Trophoblast cell (in vitro differentiated cells and primary cell): ENCODE results near the gene CAMK2A.

ENCODE experiments used
- DNase-seq, 2 donors: peaks; one replicate each; pipeline ENCODE4 v3.0.0-alpha.2; 2016
- H2AFZ ChIP-seq: 2 replicates; pipeline ENCODE4 v1.6.1; 2013; ENCODE audit warnings: low read length, moderate library complexity, mild to moderate bottlenecking; ENCODE audit not compliant: insufficient read depth, poor library complexity
- H2AK5ac ChIP-seq: 2 replicates; pipeline ENCODE4 v1.6.1; 2013; ENCODE audit warnings: mild to moderate bottlenecking, low read length
- H2BK120ac ChIP-seq: 2 replicates; pipeline ENCODE4 v1.6.1; 2013; ENCODE audit warnings: low read length, mild to moderate bottlenecking, moderate library complexity; ENCODE audit not compliant: insufficient read depth, poor library complexity
- H2BK12ac ChIP-seq: 2 replicates; pipeline ENCODE4 v1.6.1; 2013; ENCODE audit warnings: mild to moderate bottlenecking, low read length, moderate library complexity
- H2BK5ac ChIP-seq: 2 replicates; pipeline ENCODE4 v1.6.1; 2013; ENCODE audit warnings: low read length, low read depth, moderate library complexity, mild to moderate bottlenecking; ENCODE audit not compliant: poor library complexity
- H3K14ac ChIP-seq: 2 replicates; pipeline ENCODE4 v1.6.1; 2013; ENCODE audit warnings: mild to moderate bottlenecking, low read length
- H3K18ac ChIP-seq: 2 replicates; pipeline ENCODE4 v1.6.1; 2013; ENCODE audit warnings: mild to moderate bottlenecking, low read length
- H3K23ac ChIP-seq: 2 replicates; pipeline ENCODE4 v1.6.1; 2013; ENCODE audit warnings: low read length
- H3K27ac ChIP-seq: 2 replicates; pipeline ENCODE4 v1.5.1; 2013; ENCODE audit warnings: low read depth, mild to moderate bottlenecking, inconsistent platforms, low read length, moderate library complexity
- H3K27me3 ChIP-seq: 2 replicates; pipeline ENCODE4 v1.6.1; 2013; ENCODE audit warnings: inconsistent platforms, mild to moderate bottlenecking, low read length, moderate library complexity; ENCODE audit not compliant: insufficient read depth
- H3K36me3 ChIP-seq, 2 experiments: 1 replicate in 1 of 2; 2 replicates in 1 of 2; pipeline ENCODE4 v1.6.1; 2013; ENCODE audit warnings: low read length in 2 of 2, mild to moderate bottlenecking in 2 of 2, moderate library complexity in 1 of 2; ENCODE audit not compliant: insufficient read depth in 2 of 2, control insufficient read depth in 1 of 2
- H3K4ac ChIP-seq: 2 replicates; pipeline ENCODE4 v1.6.1; 2013; ENCODE audit warnings: low read depth, mild to moderate bottlenecking, low read length, moderate library complexity
- H3K4me1 ChIP-seq, 2 experiments: 1 replicate in 1 of 2; 2 replicates in 1 of 2; pipeline ENCODE4 v1.6.1; 2013; ENCODE audit warnings: low read length in 2 of 2, mild to moderate bottlenecking in 2 of 2, moderate library complexity in 1 of 2; ENCODE audit not compliant: insufficient read depth in 2 of 2, control insufficient read depth in 1 of 2
- H3K4me2 ChIP-seq: 2 replicates; pipeline ENCODE4 v1.6.1; 2013; ENCODE audit warnings: inconsistent platforms, mild to moderate bottlenecking, low read length, moderate library complexity
- H3K4me3 ChIP-seq: 2 replicates; pipeline ENCODE4 v1.5.1; 2013; ENCODE audit warnings: mild to moderate bottlenecking, low read depth, low read length, inconsistent platforms
- H3K79me1 ChIP-seq: one replicate; pipeline ENCODE4 v1.6.1; 2013; ENCODE audit warnings: low read length
- H3K79me2 ChIP-seq: 2 replicates; pipeline ENCODE4 v1.6.1; 2013; ENCODE audit warnings: low read length, mild to moderate bottlenecking; ENCODE audit not compliant: control insufficient read depth, insufficient read depth, poor library complexity
- H3K9ac ChIP-seq: 2 replicates; pipeline ENCODE4 v1.6.1; 2013; ENCODE audit warnings: mild to moderate bottlenecking, low read length
- H3K9me3 ChIP-seq: 2 replicates; pipeline ENCODE4 v1.6.1; 2013; ENCODE audit warnings: low read depth, mild to moderate bottlenecking, control low read depth, inconsistent platforms, low read length; ENCODE audit not compliant: insufficient read depth
- H4K12ac ChIP-seq: 2 replicates; pipeline ENCODE4 v1.6.1; 2013; ENCODE audit warnings: low read depth, mild to moderate bottlenecking, low read length, moderate library complexity
- H4K8ac ChIP-seq: 2 replicates; pipeline ENCODE4 v1.6.1; 2013; ENCODE audit warnings: low read depth, mild to moderate bottlenecking, low read length, moderate library complexity
- H4K91ac ChIP-seq: one replicate; pipeline ENCODE4 v1.6.1; 2013; ENCODE audit warnings: low read depth, mild to moderate bottlenecking, low read length, moderate library complexity
- WGBS: extraction: QIAGEN DNeasy Blood & Tissue Kit; methylation state at CpG from one replicate; pipeline ENCODE4 v1.1.7; 2013; ENCODE audit warnings: missing lambda C conversion rate; ENCODE audit not compliant: insufficient read length, insufficient coverage; ENCODE audit errors: extremely low coverage; 5-methylcytosine and 5-hydroxymethylcytosine counted together

The CAMK2A gene

DNA sequence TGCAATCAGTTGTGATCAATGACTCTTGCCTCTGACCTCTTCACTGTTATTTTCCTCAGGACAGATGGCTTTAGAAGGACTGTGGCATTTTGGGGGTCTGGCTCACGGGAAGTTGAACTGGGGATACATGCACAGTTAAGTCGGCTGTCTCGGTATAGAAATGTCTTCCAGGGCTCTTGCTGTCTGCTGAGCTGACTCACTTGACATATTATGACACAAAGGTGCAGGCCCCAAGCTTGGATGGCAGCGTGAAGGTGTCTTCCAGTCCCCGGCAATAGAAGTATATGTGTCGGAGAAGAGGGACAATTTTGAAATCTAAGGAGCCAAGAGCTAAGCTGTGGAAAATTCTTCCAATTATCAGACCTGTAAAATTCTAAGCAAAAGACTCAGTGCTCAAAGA lies 22.9 kb upstream of the CAMK2A start:
- Histone ChIP-seq H2AFZ (no peak overlapping the region), H3K36me3 (no peaks in the 10 kb centered on the region), H3K4me1 (peaks cover 4 to 19% of the 10 kb centered on the region in 2 experiments), H3K4me2 (no peak overlapping the region), H3K27ac (no peak overlapping the region), H3K79me2 (no peaks in the 10 kb centered on the region), H3K14ac (no peak overlapping the region), H4K12ac (no peak overlapping the region), H2BK120ac (no peak overlapping the region), H4K8ac (no peak overlapping the region), H3K79me1 (peaks cover 12% of the 10 kb centered on the region), H3K4ac (no peak overlapping the region), H3K18ac (no peak overlapping the region), H3K23ac (no peak overlapping the region), H4K91ac (no peak overlapping the region), H2AK5ac (peak overlapping the region; percentile 79), H3K9me3 (peaks cover 2% of the 10 kb centered on the region), H3K4me3 (no peak overlapping the region), H2BK12ac (no peak overlapping the region), H2BK5ac (no peak overlapping the region), H3K9ac (no peak overlapping the region), H3K27me3 (no peaks in the 10 kb centered on the region)
- WGBS = no CpG with 5 or more reads among the region's 6 CpGs
- no peak for DNase-seq

GRCh38 chr5:150311015-150311692 lies 21.6 kb upstream of the CAMK2A start:
- DNase-seq = no peak
- Histone ChIP-seq H4K91ac (peak overlapping the region; percentile 50), H3K23ac (no peak overlapping the region), H3K27me3 (no peaks in the 10 kb centered on the region), H3K4ac (no peak overlapping the region), H3K79me2 (no peaks in the 10 kb centered on the region), H3K9me3 (peaks cover 2% of the 10 kb centered on the region), H3K18ac (no peak overlapping the region), H4K8ac (peak overlapping the region; percentile 9), H2AFZ (no peak overlapping the region), H2BK5ac (peak overlapping the region; percentile 21), H3K4me1 (peaks cover 0 to 12% of the 10 kb centered on the region in 2 experiments), H4K12ac (no peak overlapping the region), H3K9ac (no peak overlapping the region), H2AK5ac (no peak overlapping the region), H3K4me3 (no peak overlapping the region), H3K4me2 (no peak overlapping the region), H3K36me3 (no peaks in the 10 kb centered on the region), H3K14ac (no peak overlapping the region), H3K79me1 (peaks cover 9% of the 10 kb centered on the region), H2BK120ac (no peak overlapping the region), H2BK12ac (peak overlapping the region; percentile 72), H3K27ac (no peak overlapping the region)
- no CpG with 5 or more reads among the region's 7 CpGs for WGBS

DNA sequence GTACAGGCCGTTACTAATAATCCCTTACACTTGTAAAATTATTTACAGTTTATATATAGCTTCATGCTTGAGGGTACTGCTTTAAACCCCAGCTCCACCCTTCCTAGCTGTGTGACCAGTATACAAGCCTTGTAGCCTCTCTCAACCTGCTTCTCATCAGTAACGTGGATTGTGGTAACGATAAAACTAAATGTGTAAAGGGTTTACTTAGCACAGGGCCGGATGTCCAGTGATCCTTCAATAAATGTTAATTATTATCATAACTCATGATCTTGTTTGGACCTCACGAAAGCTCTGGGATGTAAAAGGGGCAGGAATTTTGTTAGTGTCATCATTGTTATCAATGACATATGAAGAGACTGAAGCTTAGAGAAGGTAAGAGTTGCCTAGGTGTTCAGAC lies 20.7 kb upstream of the CAMK2A start:
- Histone ChIP-seq H2BK120ac (no peak overlapping the region), H3K36me3 (no peaks in the 10 kb centered on the region), H4K91ac (no peak overlapping the region), H2AFZ (no peak overlapping the region), H3K4ac (no peak overlapping the region), H3K4me3 (no peak overlapping the region), H3K18ac (no peak overlapping the region), H2AK5ac (no peak overlapping the region), H4K8ac (no peak overlapping the region), H3K9me3 (peaks cover 2% of the 10 kb centered on the region), H3K9ac (no peak overlapping the region), H3K79me1 (peaks cover 9% of the 10 kb centered on the region), H3K79me2 (no peaks in the 10 kb centered on the region), H3K14ac (no peak overlapping the region), H2BK5ac (no peak overlapping the region), H4K12ac (no peak overlapping the region), H2BK12ac (no peak overlapping the region), H3K27me3 (no peaks in the 10 kb centered on the region), H3K4me1 (peaks cover 0 to 12% of the 10 kb centered on the region in 2 experiments), H3K23ac (no peak overlapping the region), H3K27ac (no peak overlapping the region), H3K4me2 (no peak overlapping the region)
- DNase-seq = no peak
- no CpG with 5 or more reads among the region's 5 CpGs for WGBS

GRCh38 chr5:150309886-150310239 lies 20.3 kb upstream of the CAMK2A start:
- Histone ChIP-seq H4K8ac (no peak overlapping the region), H3K4me2 (no peak overlapping the region), H3K27ac (no peak overlapping the region), H2BK12ac (no peak overlapping the region), H3K36me3 (no peaks in the 10 kb centered on the region), H2BK5ac (no peak overlapping the region), H3K27me3 (no peaks in the 10 kb centered on the region), H2BK120ac (no peak overlapping the region), H3K4me3 (no peak overlapping the region), H3K9me3 (peaks cover 2% of the 10 kb centered on the region), H3K18ac (no peak overlapping the region), H3K4ac (no peak overlapping the region), H4K12ac (no peak overlapping the region), H2AK5ac (no peak overlapping the region), H3K9ac (no peak overlapping the region), H3K79me2 (no peaks in the 10 kb centered on the region), H3K4me1 (peaks cover 0 to 12% of the 10 kb centered on the region in 2 experiments), H3K14ac (no peak overlapping the region), H2AFZ (no peak overlapping the region), H4K91ac (no peak overlapping the region), H3K79me1 (peaks cover 9% of the 10 kb centered on the region), H3K23ac (no peak overlapping the region)
- WGBS = no CpG with 5 or more reads among the region's 1 CpG
- DNase-seq = no peak
